Globus pallidus (tissue), 1 donor: ENCODE results near the gene BUB1.
"Not testable (repeated sequence)": the region's sequence is repeated elsewhere in the genome, so short reads cannot be mapped to it uniquely, and the experiment has no call there.

Experiments used
- DNase-seq: peaks from one replicate; pipeline ENCODE4 v3.0.0-alpha.2; 2015; ENCODE audit warnings: low spot score

The BUB1 gene

GRCh38 chr2:110677530-110678456, at the start of gene BUB1:
Gene BUB1, minus strand, starts transcription at chr2:110678063. Its CDS starts 68 bp downstream, at chr2:110677995.
- peak; percentile 95 for DNase-seq

- no peak for DNase-seq
Observed at GRCh38 chr2:110726285-110726684, 48.4 kb upstream of the BUB1 start.

- no peak for DNase-seq
Observed at GRCh38 chr2:110725859-110726258, 48.0 kb upstream of the BUB1 start.

GRCh38 chr2:110725370-110725769, 47.5 kb upstream of the BUB1 start:
- no peak for DNase-seq

GRCh38 chr2:110724820-110725219, 47.0 kb upstream of the BUB1 start:
- DNase-seq: no peak

- DNase-seq: no peak
Observed at GRCh38 chr2:110720547-110720946, 42.7 kb upstream of the BUB1 start.

GRCh38 chr2:110718990-110719389, 41.1 kb upstream of the BUB1 start:
- DNase-seq: no peak

GRCh38 chr2:110718382-110718781, 40.5 kb upstream of the BUB1 start:
- no peak for DNase-seq

GRCh38 chr2:110717734-110718133, 39.9 kb upstream of the BUB1 start:
- no peak for DNase-seq

GRCh38 chr2:110716959-110717645, 39.2 kb upstream of the BUB1 start:
- DNase-seq: no peak

- DNase-seq: no peak
Observed at GRCh38 chr2:110714452-110715224, 36.8 kb upstream of the BUB1 start.

GRCh38 chr2:110713513-110714362, 35.9 kb upstream of the BUB1 start:
- DNase-seq: no peak

- DNase-seq: no peak
Observed at GRCh38 chr2:110712737-110713136, 34.9 kb upstream of the BUB1 start.

GRCh38 chr2:110708455-110708854, 30.6 kb upstream of the BUB1 start:
- DNase-seq: no peak

GRCh38 chr2:110707386-110707965, 29.6 kb upstream of the BUB1 start:
- DNase-seq: no peak

GRCh38 chr2:110702514-110703380, 24.9 kb upstream of the BUB1 start:
- no peak for DNase-seq

GRCh38 chr2:110698253-110698652, 20.4 kb upstream of the BUB1 start:
- not testable (repeated sequence) for DNase-seq

- DNase-seq: not testable (repeated sequence)
Observed at GRCh38 chr2:110695146-110695898, 17.5 kb upstream of the BUB1 start.

GRCh38 chr2:110691612-110692258, 13.9 kb upstream of the BUB1 start:
- no peak for DNase-seq
